PC-9 (cell line): ENCODE results near the gene KCTD13. TPM values are rescaled to one million over a fixed set of nuclear protein-coding genes. Genes with fewer than 3 reads are reported as not detected.
"Not testable (repeated sequence)": the region's sequence is repeated elsewhere in the genome, so short reads cannot be mapped to it uniquely, and the experiment has no call there.

Experiments
- BruUV-seq: library from RNA; stranded (reverse); fragments of 400-500 nt; replicated peaks from 2 replicates; lab custom pipeline; 2021; lab: Mats Ljungman, UMichigan
- CTCF ChIA-PET: fragments of 300-600 bp; sonication (Branson Sonifier 250); formaldehyde crosslinking; loops from one replicate; lab custom pipeline; 2022; ENCODE audit warnings: antibody characterized with exemption; lab: Charles Lee
- POLR2A ChIA-PET: fragments of 300-600 bp; sonication (Branson Sonifier 250); formaldehyde crosslinking; loops from one replicate; lab custom pipeline; 2022; ENCODE audit warnings: antibody characterized with exemption; ENCODE audit not compliant: unreplicated experiment; lab: Charles Lee
- DNase-seq, 2 experiments: peaks; one replicate each; pipeline versions ENCODE4 v3.0.0 to v3.0.0-alpha.2; 2015 to 2022; ENCODE audit warnings: mixed read lengths in 1 of 2
- H2AFZ ChIP-seq: fragments of 200-600 bp; sonication (generic); 2 replicates; pipeline ENCODE4 v1.8.1; 2017; ENCODE audit warnings: antibody characterized with exemption
- H3F3A ChIP-seq: fragments of 200-600 bp; sonication (generic); 2 replicates; pipeline ENCODE4 v1.8.1; 2017; ENCODE audit warnings: antibody characterized with exemption, mild to moderate bottlenecking, low read depth; ENCODE audit not compliant: insufficient read depth
- H3K27ac ChIP-seq: fragments of 200-600 bp; sonication (generic); 2 replicates; pipeline ENCODE4 v1.6.1; 2016; ENCODE audit warnings: mixed run types
- H3K27me3 ChIP-seq: fragments of 200-600 bp; sonication (generic); 2 replicates; pipeline ENCODE4 v1.6.1; 2016; ENCODE audit warnings: low read depth, mixed run types; ENCODE audit not compliant: insufficient read depth
- H3K36me3 ChIP-seq: fragments of 200-600 bp; sonication (generic); 2 replicates; pipeline ENCODE4 v1.6.1; 2016; ENCODE audit warnings: low read depth, mixed run types
- H3K4me1 ChIP-seq: fragments of 200-600 bp; sonication (generic); replicated peaks from 2 replicates; pipeline ENCODE4 v1.6.1; 2016; ENCODE audit warnings: mixed run types; ENCODE audit not compliant: insufficient read depth
- H3K4me2 ChIP-seq: fragments of 200-600 bp; sonication (generic); 2 replicates; pipeline ENCODE4 v1.6.1; 2017; ENCODE audit warnings: mixed run types
- H3K4me3 ChIP-seq: fragments of 200-600 bp; sonication (generic); 2 replicates; pipeline ENCODE4 v1.6.1; 2016; ENCODE audit warnings: mixed run types
- H3K79me2 ChIP-seq: fragments of 200-600 bp; sonication (generic); 2 replicates; pipeline ENCODE4 v1.6.1; 2017; ENCODE audit warnings: low read depth, mixed run types
- H3K9me2 ChIP-seq: fragments of 200-600 bp; sonication (generic); 2 replicates; pipeline ENCODE4 v1.8.1; 2017; ENCODE audit warnings: mild to moderate bottlenecking; ENCODE audit not compliant: insufficient read depth
- H3K9me3 ChIP-seq: fragments of 200-600 bp; sonication (generic); 2 replicates; pipeline ENCODE4 v1.8.1; 2016; ENCODE audit warnings: low read depth; ENCODE audit not compliant: insufficient read depth
- H4K20me1 ChIP-seq: fragments of 200-600 bp; sonication (generic); 2 replicates; pipeline ENCODE4 v1.8.1; 2017; ENCODE audit not compliant: insufficient read depth
- CTCF ChIP-seq: fragments of 200-600 bp; sonication (generic); conservative IDR thresholded peaks from 2 replicates; pipeline ENCODE4 v1.6.1; 2017; ENCODE audit warnings: mixed run types, antibody characterized with exemption, mild to moderate bottlenecking, moderate library complexity
- EZH2 ChIP-seq: fragments of 200-600 bp; sonication (generic); IDR thresholded peaks from 2 replicates; pipeline ENCODE4 v1.8.0; 2017; ENCODE audit warnings: antibody characterized with exemption, low read depth
- intact Hi-C: fragments of 100-400 bp; cut with micrococcal nuclease; formaldehyde crosslinking; loops from one replicate; pipeline ENCODE4 v1.10.0; 2022; ENCODE audit not compliant: unreplicated experiment
- total RNA-seq: library from RNA; stranded (reverse); gene quantifications from 2 replicates; pipeline ENCODE4 v1.2.3, GENCODE V29; 2021

The KCTD13 gene
- total RNA-seq, 1 experiment from 2014 or later = 52.7 TPM

GRCh38 chr16:29892458-29892813 lies 33.6 kb downstream of the KCTD13 start:
- Histone ChIP-seq H4K20me1 (peaks cover 4% of the 10 kb centered on the region), H3K79me2 (no peaks in the 10 kb centered on the region), H3K27ac (no peak overlapping the region), H3K27me3 (no peaks in the 10 kb centered on the region), H3K4me3 (no peak overlapping the region), H3K4me2 (no peak overlapping the region), H3K9me3 (no peaks in the 10 kb centered on the region), H3K9me2 (no peaks in the 10 kb centered on the region), H3F3A (peaks cover 10% of the 10 kb centered on the region), H2AFZ (no peak overlapping the region), H3K36me3 (no peaks in the 10 kb centered on the region), H3K4me1 (no peaks in the 10 kb centered on the region)
- BruUV-seq = no TSS peak
- ChIA-PET POLR2A (no interaction called here), CTCF (no interaction called here)
- intact Hi-C loops = no loop called here
- no peak for DNase-seq
- TF ChIP-seq EZH2 = no peak
- no peak for TF ChIP-seq CTCF

GRCh38 chr16:29891525-29892457 lies 34.2 kb downstream of the KCTD13 start:
- POLR2A ChIA-PET = no interaction called here
- H3K4me3 ChIP-seq = no peak overlapping the region
- no peak overlapping the region for H3K27ac ChIP-seq
- DNase-seq = no peak
- H3K4me2 ChIP-seq = no peak overlapping the region
- intact Hi-C loops = no loop called here
- H3F3A ChIP-seq = peaks cover 8% of the 10 kb centered on the region
- H3K79me2 ChIP-seq = no peaks in the 10 kb centered on the region
- H3K36me3 ChIP-seq = no peaks in the 10 kb centered on the region
- no peaks in the 10 kb centered on the region for H3K4me1 ChIP-seq
- H3K27me3 ChIP-seq = no peaks in the 10 kb centered on the region
- BruUV-seq = no TSS peak
- peaks cover 4% of the 10 kb centered on the region for H4K20me1 ChIP-seq
- CTCF ChIA-PET = no interaction called here
- no peak for TF ChIP-seq EZH2
- no peak for TF ChIP-seq CTCF
- no peaks in the 10 kb centered on the region for H3K9me2 ChIP-seq
- no peak overlapping the region for H2AFZ ChIP-seq
- no peaks in the 10 kb centered on the region for H3K9me3 ChIP-seq

- intact Hi-C loops, BruUV-seq, H3F3A ChIP-seq, H2AFZ ChIP-seq, H3K4me3 ChIP-seq, H3K27me3 ChIP-seq, H3K4me1 ChIP-seq, H3K9me3 ChIP-seq, CTCF ChIA-PET, H3K9me2 ChIP-seq, H4K20me1 ChIP-seq, H3K36me3 ChIP-seq, H3K27ac ChIP-seq, H3K79me2 ChIP-seq, H3K4me2 ChIP-seq, DNase-seq: not testable (repeated sequence)
- POLR2A ChIA-PET = interaction anchor here (0.7 kb wide), 2 partner anchors 73 to 84 kb away, joined by 5 to 15 read pairs; partner anchors contain the start of gene TMEM219
Measured at GRCh38 chr16:29889372-29889771, 36.7 kb downstream of the KCTD13 start.
